Spleen (tissue), 7 donors: ENCODE data around the gene CSPG5.

Source experiments
- POLR2A ChIP-seq, 3 donors: fragments of 450-650 bp; IDR thresholded peaks; one replicate each; pipeline ENCODE4 v1.5.1; 2017; ENCODE audit warnings: antibody characterized with exemption in 3 of 3, mild to moderate bottlenecking in 1 of 3
- POLR2AphosphoS5 ChIP-seq, 3 donors: sonication (generic); formaldehyde crosslinking; IDR thresholded peaks; one replicate each; pipeline ENCODE4 v1.5.1; 2017; ENCODE audit warnings: antibody characterized with exemption in 3 of 3
- TF ChIP-seq, protein P1 (sequence below), 11 experiments: fragments of 200-600 bp in 7 of 11; fragments of 450-650 bp in 4 of 11; sonication (generic) in 4 of 11; IDR thresholded peaks in 8 of 11; conservative IDR thresholded peaks in 3 of 11; 1 replicate in 7 of 11; 2 replicates in 4 of 11; pipeline versions ENCODE4 v1.4.0 to v1.8.0; 2016 to 2021; ENCODE audit warnings: antibody characterized with exemption in 11 of 11, inconsistent platforms in 4 of 11, mild to moderate bottlenecking in 1 of 11
- donor health status: DM: no; HTN: no; CAD: no; lungs with moderate emphysema.
- donor health status: DM: no; HTN: no; CAD: no.
- donor health status: DM: no; HTN: no; CAD: no.

DNA sequence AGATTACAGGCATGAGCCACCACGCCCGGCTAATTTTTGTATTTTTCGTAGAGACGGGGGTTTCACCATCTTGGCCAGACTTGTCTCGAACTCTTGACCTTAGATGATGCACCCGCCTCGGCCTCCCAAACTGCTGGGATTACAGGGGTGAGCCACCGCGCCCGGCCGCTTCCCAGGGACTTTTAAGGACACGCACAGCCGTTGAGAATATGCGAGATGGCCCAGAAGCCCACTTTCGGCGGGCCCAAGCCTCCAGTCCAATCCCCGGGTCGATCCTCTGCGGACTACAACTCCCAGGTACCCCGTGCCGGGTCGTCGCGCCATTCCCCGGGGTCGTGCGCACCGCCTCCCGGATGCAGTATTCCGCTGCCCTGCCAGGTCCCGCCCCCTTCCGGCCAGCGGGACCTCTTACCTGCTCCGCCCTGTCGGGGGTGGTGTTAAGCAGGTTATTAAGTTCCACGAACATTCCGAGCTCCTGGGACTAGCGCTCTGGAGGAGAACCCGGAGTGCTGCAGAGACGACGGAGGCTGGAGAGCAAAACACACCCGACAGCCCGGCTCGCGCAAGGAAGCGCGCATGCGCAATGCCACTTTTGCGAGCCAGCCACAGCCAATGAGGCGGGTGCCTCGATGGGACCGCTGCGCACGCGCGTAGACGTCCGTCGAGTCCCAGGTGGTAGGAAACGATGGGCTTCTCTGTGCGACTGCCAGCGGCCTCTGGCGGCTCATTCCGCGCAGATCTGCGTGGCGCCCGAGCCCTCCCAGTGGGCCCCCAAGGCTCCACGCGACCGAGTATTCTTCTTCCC, 65.3 kb downstream of the CSPG5 start, which contains the start of gene ELP6:
- TF ChIP-seq, protein P1, sequence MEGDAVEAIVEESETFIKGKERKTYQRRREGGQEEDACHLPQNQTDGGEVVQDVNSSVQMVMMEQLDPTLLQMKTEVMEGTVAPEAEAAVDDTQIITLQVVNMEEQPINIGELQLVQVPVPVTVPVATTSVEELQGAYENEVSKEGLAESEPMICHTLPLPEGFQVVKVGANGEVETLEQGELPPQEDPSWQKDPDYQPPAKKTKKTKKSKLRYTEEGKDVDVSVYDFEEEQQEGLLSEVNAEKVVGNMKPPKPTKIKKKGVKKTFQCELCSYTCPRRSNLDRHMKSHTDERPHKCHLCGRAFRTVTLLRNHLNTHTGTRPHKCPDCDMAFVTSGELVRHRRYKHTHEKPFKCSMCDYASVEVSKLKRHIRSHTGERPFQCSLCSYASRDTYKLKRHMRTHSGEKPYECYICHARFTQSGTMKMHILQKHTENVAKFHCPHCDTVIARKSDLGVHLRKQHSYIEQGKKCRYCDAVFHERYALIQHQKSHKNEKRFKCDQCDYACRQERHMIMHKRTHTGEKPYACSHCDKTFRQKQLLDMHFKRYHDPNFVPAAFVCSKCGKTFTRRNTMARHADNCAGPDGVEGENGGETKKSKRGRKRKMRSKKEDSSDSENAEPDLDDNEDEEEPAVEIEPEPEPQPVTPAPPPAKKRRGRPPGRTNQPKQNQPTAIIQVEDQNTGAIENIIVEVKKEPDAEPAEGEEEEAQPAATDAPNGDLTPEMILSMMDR (IDR thresholded peaks at IDR 0.05 in 8 of 11, conservative IDR thresholded peaks at IDR 0.05 in 3 of 11) = peak; percentile 47 to 76 (median 65)
- TF ChIP-seq POLR2A (IDR thresholded peaks at IDR 0.05) (peak in 2 of 3 donors; percentile 18 to 74), POLR2AphosphoS5 (IDR thresholded peaks at IDR 0.05) (peak; percentile 96 to 97 (median 96))
